CD4-positive, CD25-positive, alpha-beta regulatory T cell (primary cell): ENCODE measurements around the gene CNDP2. TPM values are rescaled to one million over a fixed set of nuclear protein-coding genes. Genes with fewer than 3 reads are reported as not detected.
A peak's percentile ranks its signal among the peaks of the same experiment; 100 is the strongest.

Experiments used
- ATAC-seq, 2 donors: fragments of 150-1000 bp; cut with Tn5 transposase; one replicate each; pipeline ENCODE4 v1.10.0; 2021; ENCODE audit warnings: low read depth in 2 of 2, moderate number of reproducible peaks in 2 of 2, moderate library complexity in 1 of 2
- DNase-seq, 3 donors: peaks; one replicate each; pipeline versions ENCODE4 v3.0.0 to v3.0.0-alpha.2; 2012 to 2022; ENCODE audit warnings: mixed read lengths in 1 of 3
- H3K27ac ChIP-seq: one replicate; pipeline ENCODE4 v1.7.0; 2013; ENCODE audit warnings: mild to moderate bottlenecking, low read length; ENCODE audit not compliant: insufficient read depth, poor library complexity, severe bottlenecking
- H3K27me3 ChIP-seq: one replicate; pipeline ENCODE4 v1.7.0; 2013; ENCODE audit warnings: low read length; ENCODE audit not compliant: control insufficient read depth, insufficient read depth
- H3K36me3 ChIP-seq: one replicate; pipeline ENCODE4 v1.7.0; 2013; ENCODE audit warnings: mild to moderate bottlenecking, low read length, moderate library complexity; ENCODE audit not compliant: control insufficient read depth, insufficient read depth
- H3K4me1 ChIP-seq: 2 replicates; pipeline ENCODE4 v1.7.0; 2013; ENCODE audit warnings: mild to moderate bottlenecking, low read length; ENCODE audit not compliant: insufficient read depth, control insufficient read depth, poor library complexity, severe bottlenecking
- H3K4me3 ChIP-seq: one replicate; pipeline ENCODE4 v1.7.0; 2013; ENCODE audit warnings: low read depth, mild to moderate bottlenecking, low read length, moderate library complexity
- H3K9me3 ChIP-seq, 2 experiments: 1 replicate in 1 of 2; 2 replicates in 1 of 2; pipeline ENCODE4 v1.7.0; 2013; ENCODE audit warnings: low read length in 2 of 2, mild to moderate bottlenecking in 1 of 2, moderate library complexity in 1 of 2; ENCODE audit not compliant: control insufficient read depth in 2 of 2
- H3K27ac Mint-ChIP-seq, 3 donors: one replicate each; pipeline ENCODE4 v1.8.0; 2020 to 2022; ENCODE audit warnings: mild to moderate bottlenecking in 3 of 3, mixed read lengths in 3 of 3, moderate library complexity in 2 of 3
- H3K27me3 Mint-ChIP-seq: one replicate; pipeline ENCODE4 v1.8.0; 2022; ENCODE audit warnings: mild to moderate bottlenecking, mixed read lengths
- H3K36me3 Mint-ChIP-seq: one replicate; pipeline ENCODE4 v1.8.0; 2020; ENCODE audit warnings: mixed read lengths
- H3K4me1 Mint-ChIP-seq, 4 donors: one replicate each; pipeline ENCODE4 v1.8.0; 2020 to 2022; ENCODE audit warnings: mixed read lengths in 4 of 4, mild to moderate bottlenecking in 1 of 4
- H3K4me3 Mint-ChIP-seq, 4 donors: one replicate each; pipeline ENCODE4 v1.8.0; 2020 to 2022; ENCODE audit warnings: mild to moderate bottlenecking in 4 of 4, mixed read lengths in 4 of 4, moderate library complexity in 3 of 4
- H3K9me3 Mint-ChIP-seq, 7 donors: one replicate each; pipeline ENCODE4 v1.8.0; 2020 to 2022; ENCODE audit warnings: mixed read lengths in 7 of 7, mild to moderate bottlenecking in 3 of 7, moderate library complexity in 2 of 7
- polyA plus RNA-seq, 4 donors: library from polyadenylated mRNA; unstranded; fragments of 300-500 nt; fragmentation: Illumina TruSeq; gene quantifications; one replicate each; pipeline ENCODE4 v1.2.3, GENCODE V29; 2021
- total RNA-seq: library from RNA; stranded (reverse); gene quantifications from one replicate; pipeline ENCODE4 v1.2.3, GENCODE V29; 2022

Gene CNDP2
- total and polyA plus RNA-seq, 5 donors from 2014 or later: 101 to 136 (median 107) TPM

- no peak overlapping the region for H3K4me3 ChIP-seq
- no peaks in the 10 kb centered on the region for H3K9me3 ChIP-seq
- Mint-ChIP-seq H3K27me3 (peaks cover 11% of the 10 kb centered on the region), H3K27ac (no peak overlapping the region), H3K36me3 (no peaks in the 10 kb centered on the region), H3K4me1 (peaks cover 4 to 13% (median 6%) of the 10 kb centered on the region in 4 donors), H3K9me3 (peaks cover 0 to 1% (median 0%) of the 10 kb centered on the region in 7 donors), H3K4me3 (no peak overlapping the region)
- no peak for ATAC-seq
- H3K27me3 ChIP-seq: peaks cover 2% of the 10 kb centered on the region
- no peak for DNase-seq
- no peaks in the 10 kb centered on the region for H3K4me1 ChIP-seq
- no peak overlapping the region for H3K27ac ChIP-seq
- H3K36me3 ChIP-seq: no peaks in the 10 kb centered on the region
These were observed 7.8 kb upstream of the CNDP2 start for GRCh38 chr18:74488354-74488753.

- no peak overlapping the region for H3K4me3 ChIP-seq
- H3K27me3 ChIP-seq: peaks cover 2% of the 10 kb centered on the region
- no peaks in the 10 kb centered on the region for H3K9me3 ChIP-seq
- Mint-ChIP-seq H3K4me1 (peaks cover 6 to 16% (median 8%) of the 10 kb centered on the region in 4 donors), H3K27ac (peak overlapping the region in 1 of 3 donors; percentile 49), H3K9me3 (peaks cover 0 to 1% (median 0%) of the 10 kb centered on the region in 7 donors), H3K4me3 (no peak overlapping the region), H3K36me3 (no peaks in the 10 kb centered on the region), H3K27me3 (peaks cover 11% of the 10 kb centered on the region)
- H3K27ac ChIP-seq: no peak overlapping the region
- DNase-seq: no peak
- no peaks in the 10 kb centered on the region for H3K4me1 ChIP-seq
- no peak for ATAC-seq
- no peaks in the 10 kb centered on the region for H3K36me3 ChIP-seq
These were observed 7.3 kb upstream of the CNDP2 start for GRCh38 chr18:74488864-74489263.

GRCh38 chr18:74489676-74490075 lies 6.5 kb upstream of the CNDP2 start:
- no peak overlapping the region for H3K4me3 ChIP-seq
- Mint-ChIP-seq H3K4me1 (peaks cover 4 to 12% (median 9%) of the 10 kb centered on the region in 4 donors), H3K9me3 (peaks cover 0 to 1% (median 0%) of the 10 kb centered on the region in 7 donors), H3K4me3 (no peak overlapping the region), H3K27ac (no peak overlapping the region), H3K27me3 (peaks cover 6% of the 10 kb centered on the region), H3K36me3 (no peaks in the 10 kb centered on the region)
- DNase-seq (no peak), ATAC-seq (no peak)
- H3K27ac ChIP-seq: no peak overlapping the region
- no peaks in the 10 kb centered on the region for H3K36me3 ChIP-seq
- H3K27me3 ChIP-seq: peaks cover 2% of the 10 kb centered on the region
- H3K9me3 ChIP-seq: no peaks in the 10 kb centered on the region
- H3K4me1 ChIP-seq: no peaks in the 10 kb centered on the region

GRCh38 chr18:74492259-74492658 lies 3.9 kb upstream of the CNDP2 start:
- DNase-seq: no peak
- Mint-ChIP-seq H3K27me3 (peaks cover 5% of the 10 kb centered on the region), H3K36me3 (no peaks in the 10 kb centered on the region), H3K4me1 (peaks cover 10 to 18% (median 10%) of the 10 kb centered on the region in 4 donors), H3K9me3 (peaks cover 0 to 1% (median 0%) of the 10 kb centered on the region in 7 donors), H3K4me3 (no peak overlapping the region), H3K27ac (peak overlapping the region in 1 of 3 donors; percentile 21)
- H3K9me3 ChIP-seq: no peaks in the 10 kb centered on the region
- no peak overlapping the region for H3K27ac ChIP-seq
- H3K4me3 ChIP-seq: no peak overlapping the region
- H3K4me1 ChIP-seq: peaks cover 16% of the 10 kb centered on the region
- ATAC-seq: no peak
- no peaks in the 10 kb centered on the region for H3K36me3 ChIP-seq
- H3K27me3 ChIP-seq: no peaks in the 10 kb centered on the region

GRCh38 chr18:74493689-74494088 lies 2.5 kb upstream of the CNDP2 start:
- peaks cover 13 to 33% (median 19%) of the 10 kb centered on the region in 4 donors for H3K4me1 Mint-ChIP-seq
- peaks cover 5% of the 10 kb centered on the region for H3K27me3 Mint-ChIP-seq
- peaks cover 30% of the 10 kb centered on the region for H3K4me1 ChIP-seq
- H3K4me3 ChIP-seq: no peak overlapping the region
- H3K9me3 Mint-ChIP-seq: peaks cover 0 to 1% (median 0%) of the 10 kb centered on the region in 7 donors
- no peaks in the 10 kb centered on the region for H3K27me3 ChIP-seq
- H3K36me3 ChIP-seq: no peaks in the 10 kb centered on the region
- H3K36me3 Mint-ChIP-seq: no peaks in the 10 kb centered on the region
- peak overlapping the region; percentile 94 for H3K27ac ChIP-seq
- peak overlapping the region in 3 of 4 donors; percentile 10 to 78 (median 72) for H3K4me3 Mint-ChIP-seq
- DNase-seq (peak; percentile 42 to 85 (median 77)), ATAC-seq (peak; percentile 57 to 62)
- H3K27ac Mint-ChIP-seq: peak overlapping the region in 2 of 3 donors; percentile 24 to 98
- no peaks in the 10 kb centered on the region for H3K9me3 ChIP-seq

GRCh38 chr18:74494514-74494913 lies 1.6 kb upstream of the CNDP2 start:
- no peaks in the 10 kb centered on the region for H3K27me3 ChIP-seq
- Mint-ChIP-seq H3K27ac (peak overlapping the region; percentile 24 to 98 (median 78)), H3K4me3 (peak overlapping the region; percentile 56 to 80 (median 73)), H3K27me3 (peaks cover 4% of the 10 kb centered on the region), H3K9me3 (peaks cover 0 to 1% (median 0%) of the 10 kb centered on the region in 7 donors), H3K4me1 (peaks cover 19 to 41% (median 26%) of the 10 kb centered on the region in 4 donors), H3K36me3 (no peaks in the 10 kb centered on the region)
- DNase-seq: peak in 1 of 3 donors; percentile 27
- ATAC-seq: no peak
- H3K9me3 ChIP-seq: no peaks in the 10 kb centered on the region
- peak overlapping the region; percentile 94 for H3K27ac ChIP-seq
- H3K36me3 ChIP-seq: no peaks in the 10 kb centered on the region
- H3K4me3 ChIP-seq: no peak overlapping the region
- peaks cover 36% of the 10 kb centered on the region for H3K4me1 ChIP-seq

- Histone ChIP-seq H3K36me3 (peaks cover 8% of the 10 kb centered on the region), H3K27ac (peak overlapping the region; percentile 94), H3K9me3 (no peaks in the 10 kb centered on the region), H3K4me3 (peak overlapping the region; percentile 62), H3K4me1 (peaks cover 44% of the 10 kb centered on the region), H3K27me3 (no peaks in the 10 kb centered on the region)
- Mint-ChIP-seq H3K9me3 (peaks cover 0 to 1% (median 0%) of the 10 kb centered on the region in 7 donors), H3K36me3 (peaks cover 11% of the 10 kb centered on the region), H3K27ac (peak overlapping the region; percentile 97 to 99 (median 98)), H3K4me1 (peaks cover 25 to 60% (median 38%) of the 10 kb centered on the region in 4 donors), H3K27me3 (peaks cover 4% of the 10 kb centered on the region), H3K4me3 (peak overlapping the region; percentile 81 to 97 (median 93))
- peak in 1 of 2 donors; percentile 3 for ATAC-seq
- peak in 1 of 3 donors; percentile 52 for DNase-seq
These were observed 553 bp downstream of the CNDP2 start for GRCh38 chr18:74496508-74497323.
